ENCODE results near the gene PRKAR1B. TPM values are rescaled to one million over a fixed set of nuclear protein-coding genes. Genes with fewer than 3 reads are reported as not detected.

The PRKAR1B gene
- total and polyA plus RNA-seq, 4 experiments from 2014 or later: 6.5 to 16.6 (median 13.7) TPM

- H3K9me3 Mint-ChIP-seq: no peaks in the 10 kb centered on the region
- CTCF ChIA-PET (ENCODE audit: partially characterized antibody): interaction anchor here (1.3 kb wide), 1 partner anchor 20 kb away, joined by 3 read pairs; no protein-coding TSS in a partner anchor
- no peak for DNase-seq
These were observed 165.3 kb downstream of the PRKAR1B start for GRCh38 chr7:561631-562373.

GRCh38 chr7:560966-561630 is 166.0 kb downstream of the PRKAR1B start:
- no peaks in the 10 kb centered on the region for H3K36me3 ChIP-seq (ENCODE audit: insufficient read depth, low read length)
- Mint-ChIP-seq H3K27me3 (no peaks in the 10 kb centered on the region), H3K36me3 (peaks cover 0 to 3% of the 10 kb centered on the region in 2 donors), H3K9me3 (no peaks in the 10 kb centered on the region), H3K4me3 (no peak overlapping the region), H3K27ac (no peak overlapping the region), H3K4me1 (peaks cover 0 to 6% (median 3%) of the 10 kb centered on the region in 4 donors)
- H3K9me3 ChIP-seq (ENCODE audit: control insufficient read depth in 1 of 2, low read length in 2 of 2): no peaks in the 10 kb centered on the region
- no peak for DNase-seq
- no peaks in the 10 kb centered on the region for H3K27me3 ChIP-seq (ENCODE audit: insufficient read depth, low read length)
- H3K4me3 ChIP-seq (ENCODE audit: low read length in 2 of 2): no peak overlapping the region
- H3K27ac ChIP-seq (ENCODE audit: low read depth, low read length): no peak overlapping the region
- intact Hi-C loops (cut with micrococcal nuclease): no loop called here
- no peaks in the 10 kb centered on the region for H3K4me1 ChIP-seq (ENCODE audit: insufficient read depth, low read length)
- POLR2A ChIA-PET (ENCODE audit: partially characterized antibody): no interaction called here
- CTCF ChIA-PET (ENCODE audit: partially characterized antibody): no interaction called here

More at GRCh38 chr7:561631-562373, 165.3 kb downstream of the PRKAR1B start:
- intact Hi-C loops (cut with micrococcal nuclease): no loop called here
- Histone ChIP-seq H3K27me3 (ENCODE audit: insufficient read depth, low read length) (no peaks in the 10 kb centered on the region), H3K4me3 (ENCODE audit: low read length in 2 of 2) (no peak overlapping the region), H3K27ac (ENCODE audit: low read depth, low read length) (no peak overlapping the region), H3K9me3 (ENCODE audit: control insufficient read depth in 1 of 2, low read length in 2 of 2) (no peaks in the 10 kb centered on the region), H3K4me1 (ENCODE audit: insufficient read depth, low read length) (no peaks in the 10 kb centered on the region), H3K36me3 (ENCODE audit: insufficient read depth, low read length) (no peaks in the 10 kb centered on the region)
- POLR2A ChIA-PET (ENCODE audit: partially characterized antibody): no interaction called here
- Mint-ChIP-seq H3K27ac (no peak overlapping the region), H3K4me3 (no peak overlapping the region), H3K4me1 (peaks cover 0 to 6% (median 3%) of the 10 kb centered on the region in 4 donors), H3K27me3 (no peaks in the 10 kb centered on the region), H3K36me3 (peaks cover 0 to 3% of the 10 kb centered on the region in 2 donors)

- Histone ChIP-seq H3K9me3 (ENCODE audit: control insufficient read depth in 1 of 2, low read length in 2 of 2) (no peaks in the 10 kb centered on the region), H3K4me1 (ENCODE audit: insufficient read depth, low read length) (no peaks in the 10 kb centered on the region), H3K36me3 (ENCODE audit: insufficient read depth, low read length) (no peaks in the 10 kb centered on the region), H3K4me3 (ENCODE audit: low read length in 2 of 2) (no peak overlapping the region), H3K27me3 (ENCODE audit: insufficient read depth, low read length) (no peaks in the 10 kb centered on the region), H3K27ac (ENCODE audit: low read depth, low read length) (no peak overlapping the region)
- CTCF ChIA-PET (ENCODE audit: partially characterized antibody): no interaction called here
- POLR2A ChIA-PET (ENCODE audit: partially characterized antibody): interaction anchor here (1.3 kb wide), 1 partner anchor 45 kb away, joined by 3 read pairs; no protein-coding TSS in a partner anchor
- Mint-ChIP-seq H3K9me3 (no peaks in the 10 kb centered on the region), H3K4me1 (peaks cover 0 to 6% (median 3%) of the 10 kb centered on the region in 4 donors), H3K27me3 (no peaks in the 10 kb centered on the region), H3K36me3 (peaks cover 0 to 3% of the 10 kb centered on the region in 2 donors), H3K27ac (no peak overlapping the region), H3K4me3 (no peak overlapping the region)
- intact Hi-C loops (cut with micrococcal nuclease): no loop called here
- no peak for DNase-seq
These were observed 167.7 kb downstream of the PRKAR1B start for GRCh38 chr7:559396-559705.

GRCh38 chr7:557558-557881 is 169.6 kb downstream of the PRKAR1B start:
- H3K27ac ChIP-seq (ENCODE audit: low read depth, low read length): no peak overlapping the region
- Mint-ChIP-seq H3K4me3 (no peak overlapping the region), H3K27me3 (no peaks in the 10 kb centered on the region), H3K4me1 (peaks cover 0 to 3% (median 1%) of the 10 kb centered on the region in 4 donors), H3K27ac (no peak overlapping the region), H3K9me3 (no peaks in the 10 kb centered on the region), H3K36me3 (no peaks in the 10 kb centered on the region)
- no peaks in the 10 kb centered on the region for H3K27me3 ChIP-seq (ENCODE audit: insufficient read depth, low read length)
- POLR2A ChIA-PET (ENCODE audit: partially characterized antibody): no interaction called here
- no peak for DNase-seq
- intact Hi-C loops (cut with micrococcal nuclease): no loop called here
- no peak overlapping the region for H3K4me3 ChIP-seq (ENCODE audit: low read length in 2 of 2)
- H3K36me3 ChIP-seq (ENCODE audit: insufficient read depth, low read length): no peaks in the 10 kb centered on the region
- no peaks in the 10 kb centered on the region for H3K4me1 ChIP-seq (ENCODE audit: insufficient read depth, low read length)
- H3K9me3 ChIP-seq (ENCODE audit: control insufficient read depth in 1 of 2, low read length in 2 of 2): no peaks in the 10 kb centered on the region
- CTCF ChIA-PET (ENCODE audit: partially characterized antibody): no interaction called here

GRCh38 chr7:556837-557557 is 170.1 kb downstream of the PRKAR1B start:
- Histone ChIP-seq H3K9me3 (ENCODE audit: control insufficient read depth in 1 of 2, low read length in 2 of 2) (no peaks in the 10 kb centered on the region), H3K4me3 (ENCODE audit: low read length in 2 of 2) (no peak overlapping the region), H3K27me3 (ENCODE audit: insufficient read depth, low read length) (no peaks in the 10 kb centered on the region), H3K36me3 (ENCODE audit: insufficient read depth, low read length) (no peaks in the 10 kb centered on the region), H3K4me1 (ENCODE audit: insufficient read depth, low read length) (no peaks in the 10 kb centered on the region), H3K27ac (ENCODE audit: low read depth, low read length) (no peak overlapping the region)
- H3K9me3 Mint-ChIP-seq: no peaks in the 10 kb centered on the region
- H3K4me1 Mint-ChIP-seq: peaks cover 0 to 2% (median 0%) of the 10 kb centered on the region in 4 donors
- H3K27ac Mint-ChIP-seq: no peak overlapping the region
- H3K27me3 Mint-ChIP-seq: no peaks in the 10 kb centered on the region
- H3K4me3 Mint-ChIP-seq: no peak overlapping the region
- intact Hi-C loops (cut with micrococcal nuclease): no loop called here
- ChIA-PET POLR2A (ENCODE audit: partially characterized antibody) (no interaction called here), CTCF (ENCODE audit: partially characterized antibody) (no interaction called here)
- DNase-seq: no peak
- H3K36me3 Mint-ChIP-seq: no peaks in the 10 kb centered on the region

GRCh38 chr7:556291-556826 is 170.7 kb downstream of the PRKAR1B start:
- Histone ChIP-seq H3K36me3 (ENCODE audit: insufficient read depth, low read length) (no peaks in the 10 kb centered on the region), H3K4me1 (ENCODE audit: insufficient read depth, low read length) (no peaks in the 10 kb centered on the region), H3K27ac (ENCODE audit: low read depth, low read length) (no peak overlapping the region), H3K4me3 (ENCODE audit: low read length in 2 of 2) (no peak overlapping the region), H3K9me3 (ENCODE audit: control insufficient read depth in 1 of 2, low read length in 2 of 2) (no peaks in the 10 kb centered on the region), H3K27me3 (ENCODE audit: insufficient read depth, low read length) (no peaks in the 10 kb centered on the region)
- ChIA-PET POLR2A (ENCODE audit: partially characterized antibody) (no interaction called here), CTCF (ENCODE audit: partially characterized antibody) (no interaction called here)
- no peak overlapping the region for H3K4me3 Mint-ChIP-seq
- intact Hi-C loops (cut with micrococcal nuclease): no loop called here
- H3K4me1 Mint-ChIP-seq: peaks cover 0 to 2% (median 0%) of the 10 kb centered on the region in 4 donors
- H3K36me3 Mint-ChIP-seq: no peaks in the 10 kb centered on the region
- DNase-seq: no peak
- H3K9me3 Mint-ChIP-seq: no peaks in the 10 kb centered on the region
- H3K27ac Mint-ChIP-seq: no peak overlapping the region
- H3K27me3 Mint-ChIP-seq: no peaks in the 10 kb centered on the region

GRCh38 chr7:555551-556160 is 171.4 kb downstream of the PRKAR1B start:
- no peaks in the 10 kb centered on the region for H3K9me3 ChIP-seq (ENCODE audit: control insufficient read depth in 1 of 2, low read length in 2 of 2)
- H3K4me3 ChIP-seq (ENCODE audit: low read length in 2 of 2): no peak overlapping the region
- no peak overlapping the region for H3K4me3 Mint-ChIP-seq
- ChIA-PET POLR2A (ENCODE audit: partially characterized antibody) (no interaction called here), CTCF (ENCODE audit: partially characterized antibody) (no interaction called here)
- no peaks in the 10 kb centered on the region for H3K27me3 ChIP-seq (ENCODE audit: insufficient read depth, low read length)
- no peaks in the 10 kb centered on the region for H3K9me3 Mint-ChIP-seq
- no peak overlapping the region for H3K27ac ChIP-seq (ENCODE audit: low read depth, low read length)
- H3K4me1 Mint-ChIP-seq: no peaks in the 10 kb centered on the region
- peak overlapping the region in 1 of 7 donors; percentile 29 for H3K27ac Mint-ChIP-seq
- intact Hi-C loops (cut with micrococcal nuclease): no loop called here
- no peaks in the 10 kb centered on the region for H3K27me3 Mint-ChIP-seq
- DNase-seq: no peak
- H3K4me1 ChIP-seq (ENCODE audit: insufficient read depth, low read length): no peaks in the 10 kb centered on the region
- no peaks in the 10 kb centered on the region for H3K36me3 Mint-ChIP-seq
- no peaks in the 10 kb centered on the region for H3K36me3 ChIP-seq (ENCODE audit: insufficient read depth, low read length)

Data from CD4-positive, alpha-beta memory T cell (primary cell).